ENCODE data around the gene RTTN. TPM values are rescaled to one million over a fixed set of nuclear protein-coding genes. Genes with fewer than 3 reads are reported as not detected.

RTTN gene
- total and polyA plus RNA-seq, 2 of the 13 experiments (the other 11 are each of a cell fraction or from before 2014, with no cell fraction given), result 5.4 to 18.7 TPM

DNA sequence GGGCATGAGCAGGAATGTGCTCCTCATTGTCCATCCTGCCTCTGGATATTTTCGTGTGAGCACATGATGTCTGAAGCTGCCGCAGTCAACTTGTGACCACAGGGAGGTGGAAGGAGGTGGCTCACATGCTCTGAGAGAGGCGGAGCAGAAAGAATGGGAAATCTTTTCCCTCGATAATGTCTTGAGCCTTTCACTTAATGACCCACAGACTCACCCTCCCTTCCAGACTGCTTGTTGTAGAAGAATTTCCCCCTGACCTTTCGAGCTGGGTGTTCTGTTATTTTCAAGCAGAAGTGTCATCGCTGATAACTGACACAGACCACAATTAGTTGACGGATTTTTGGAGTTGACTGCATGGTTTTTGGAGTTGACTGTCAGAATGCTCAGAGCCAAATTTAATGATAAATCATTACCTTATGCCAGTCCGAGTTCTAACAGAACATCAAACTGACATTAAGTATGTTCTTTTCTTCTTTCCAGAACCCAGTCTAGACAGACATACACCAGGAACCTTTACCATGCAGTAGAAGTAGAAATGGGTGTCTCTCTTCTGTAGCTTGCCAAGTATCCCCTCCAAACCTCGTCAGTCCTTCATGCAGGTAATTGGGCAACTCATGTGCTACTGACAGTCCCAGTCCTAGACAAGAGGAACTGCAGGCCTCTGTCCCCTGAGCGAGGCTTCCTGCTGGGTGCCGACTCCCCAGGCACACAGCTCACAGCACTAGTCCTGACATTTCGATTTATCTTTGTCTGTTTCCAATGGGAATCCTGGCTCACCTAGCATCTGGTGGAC is 29.4 kb upstream of the RTTN start (continued):
- TF ChIP-seq, protein P1, sequence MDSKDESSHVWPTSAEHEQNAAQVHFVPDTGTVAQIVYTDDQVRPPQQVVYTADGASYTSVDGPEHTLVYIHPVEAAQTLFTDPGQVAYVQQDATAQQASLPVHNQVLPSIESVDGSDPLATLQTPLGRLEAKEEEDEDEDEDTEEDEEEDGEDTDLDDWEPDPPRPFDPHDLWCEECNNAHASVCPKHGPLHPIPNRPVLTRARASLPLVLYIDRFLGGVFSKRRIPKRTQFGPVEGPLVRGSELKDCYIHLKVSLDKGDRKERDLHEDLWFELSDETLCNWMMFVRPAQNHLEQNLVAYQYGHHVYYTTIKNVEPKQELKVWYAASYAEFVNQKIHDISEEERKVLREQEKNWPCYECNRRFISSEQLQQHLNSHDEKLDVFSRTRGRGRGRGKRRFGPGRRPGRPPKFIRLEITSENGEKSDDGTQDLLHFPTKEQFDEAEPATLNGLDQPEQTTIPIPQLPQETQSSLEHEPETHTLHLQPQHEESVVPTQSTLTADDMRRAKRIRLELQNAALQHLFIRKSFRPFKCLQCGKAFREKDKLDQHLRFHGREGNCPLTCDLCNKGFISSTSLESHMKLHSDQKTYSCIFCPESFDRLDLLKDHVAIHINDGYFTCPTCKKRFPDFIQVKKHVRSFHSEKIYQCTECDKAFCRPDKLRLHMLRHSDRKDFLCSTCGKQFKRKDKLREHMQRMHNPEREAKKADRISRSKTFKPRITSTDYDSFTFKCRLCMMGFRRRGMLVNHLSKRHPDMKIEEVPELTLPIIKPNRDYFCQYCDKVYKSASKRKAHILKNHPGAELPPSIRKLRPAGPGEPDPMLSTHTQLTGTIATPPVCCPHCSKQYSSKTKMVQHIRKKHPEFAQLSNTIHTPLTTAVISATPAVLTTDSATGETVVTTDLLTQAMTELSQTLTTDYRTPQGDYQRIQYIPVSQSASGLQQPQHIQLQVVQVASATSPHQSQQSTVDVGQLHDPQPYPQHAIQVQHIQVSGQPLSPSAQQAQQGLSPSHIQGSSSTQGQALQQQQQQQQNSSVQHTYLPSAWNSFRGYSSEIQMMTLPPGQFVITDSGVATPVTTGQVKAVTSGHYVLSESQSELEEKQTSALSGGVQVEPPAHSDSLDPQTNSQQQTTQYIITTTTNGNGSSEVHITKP (CRISPR knock-in tag; IDR thresholded peaks at IDR 0.05; ENCODE audit: low read depth), result no peak
- TF ChIP-seq, protein P2, sequence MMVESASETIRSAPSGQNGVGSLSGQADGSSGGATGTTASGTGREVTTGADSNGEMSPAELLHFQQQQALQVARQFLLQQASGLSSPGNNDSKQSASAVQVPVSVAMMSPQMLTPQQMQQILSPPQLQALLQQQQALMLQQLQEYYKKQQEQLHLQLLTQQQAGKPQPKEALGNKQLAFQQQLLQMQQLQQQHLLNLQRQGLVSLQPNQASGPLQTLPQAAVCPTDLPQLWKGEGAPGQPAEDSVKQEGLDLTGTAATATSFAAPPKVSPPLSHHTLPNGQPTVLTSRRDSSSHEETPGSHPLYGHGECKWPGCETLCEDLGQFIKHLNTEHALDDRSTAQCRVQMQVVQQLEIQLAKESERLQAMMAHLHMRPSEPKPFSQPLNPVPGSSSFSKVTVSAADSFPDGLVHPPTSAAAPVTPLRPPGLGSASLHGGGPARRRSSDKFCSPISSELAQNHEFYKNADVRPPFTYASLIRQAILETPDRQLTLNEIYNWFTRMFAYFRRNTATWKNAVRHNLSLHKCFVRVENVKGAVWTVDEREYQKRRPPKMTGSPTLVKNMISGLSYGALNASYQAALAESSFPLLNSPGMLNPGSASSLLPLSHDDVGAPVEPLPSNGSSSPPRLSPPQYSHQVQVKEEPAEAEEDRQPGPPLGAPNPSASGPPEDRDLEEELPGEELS (CRISPR knock-in tag; IDR thresholded peaks at IDR 0.05), result no peak
- TF ChIP-seq ATM (IDR thresholded peaks at IDR 0.05; ENCODE audit: borderline replicate concordance) (no peak), ZNF143 (CRISPR knock-in tag; IDR thresholded peaks at IDR 0.05) (no peak), BCL6 (CRISPR knock-in tag; IDR thresholded peaks at IDR 0.05) (no peak)

DNA sequence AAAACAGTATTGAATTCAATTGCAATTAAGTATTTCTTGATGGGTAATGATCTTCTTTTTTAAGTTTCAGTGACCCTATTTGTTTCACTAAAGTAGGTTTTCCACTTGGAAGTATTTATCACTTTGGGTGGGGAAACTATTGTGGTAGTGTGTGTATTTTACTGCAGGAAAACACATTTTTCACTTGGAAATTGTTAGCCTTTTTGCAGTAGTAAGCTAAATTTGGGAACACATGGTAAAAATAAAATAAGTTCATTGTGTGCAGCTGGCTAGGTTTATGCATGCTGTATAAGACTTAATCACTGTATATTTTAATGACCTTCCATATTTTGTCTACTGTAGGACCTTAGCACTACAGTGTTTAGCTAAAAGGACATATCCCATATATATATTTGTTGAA is 28.5 kb upstream of the RTTN start:
- Histone ChIP-seq H3K9ac (ENCODE audit: insufficient read depth, low read depth, low read length) (no peak overlapping the region), H3K9me3 (ENCODE audit: low read length) (0 out of 2 replicates have a peak, but pooled peaks cover under 1% of the 10 kb centered on the region), H3K27me3 (ENCODE audit: control insufficient read depth in 1 of 2, insufficient read depth in 2 of 2, low read length in 2 of 2) (peaks cover 0 to 26% of the 10 kb centered on the region in 2 experiments; a peak in 2 of 5 replicates), H3K4me3 (replicated peaks in 1 of 3; ENCODE audit: insufficient read depth in 1 of 3, low read depth in 2 of 3, low read length in 3 of 3) (no peak overlapping the region), H4K20me1 (ENCODE audit: insufficient read depth, low read length) (no peaks in the 10 kb centered on the region), H3K36me3 (replicated peaks in 1 of 2; ENCODE audit: control insufficient read depth in 1 of 2, insufficient read depth in 2 of 2, low read length in 2 of 2) (no peaks in the 10 kb centered on the region), H3K4me1 (ENCODE audit: insufficient read depth, low read length) (peaks cover 17% of the 10 kb centered on the region), H3K4me2 (ENCODE audit: low read depth, low read length) (no peak overlapping the region), H3K79me2 (ENCODE audit: insufficient read depth, low read length) (no peaks in the 10 kb centered on the region), H2AFZ (ENCODE audit: low read length) (no peak overlapping the region), H3K27ac (ENCODE audit: extremely low read length, insufficient read depth, low read length) (no peak overlapping the region)
- CTCF ChIA-PET (ENCODE audit: low intra/inter-chr PET ratio, low total read pairs), result no interaction called here
- no peak for ATAC-seq
- TF ChIP-seq NFATC3 (CRISPR knock-in tag; IDR thresholded peaks at IDR 0.05) (no peak), MAFF (IDR thresholded peaks at IDR 0.05; ENCODE audit: low read depth, low read length) (peak; percentile 17; the same call in 1 of the 2 replicates), MAFK (conservative IDR thresholded peaks at IDR 0.05 in 1 of 2, IDR thresholded peaks at IDR 0.05 in 1 of 2; ENCODE audit: low read length in 2 of 2) (peak in 1 of 2 experiments; percentile 51; a peak in 2 of 4 replicates), MTA3 (CRISPR knock-in tag; IDR thresholded peaks at IDR 0.05) (no peak), PRPF4 (IDR thresholded peaks at IDR 0.05; ENCODE audit: low read depth, low read length, poor library complexity, severe bottlenecking) (no peak), NAIF1 (CRISPR knock-in tag; IDR thresholded peaks at IDR 0.05; ENCODE audit: borderline replicate concordance) (no peak), SRSF4 (IDR thresholded peaks at IDR 0.05; ENCODE audit: low read depth, low read length, poor library complexity, severe bottlenecking) (no peak)
- DNase-seq (ENCODE audit: low spot score), result no peak
- in situ Hi-C loops (cut with HindIII; ENCODE audit: extremely low pct_ligation_motif_present, low pct_unique_long_range_greater_than_20kb) (no loop called here), intact Hi-C loops (cut with micrococcal nuclease; ENCODE audit: unreplicated experiment) (no loop called here)
- no TSS peak for BruUV-seq (replicated peaks)
- POLR2A ChIA-PET, result no interaction called here
- no peak for FAIRE-seq
